CD14-positive monocyte (primary cell): Measurements from ENCODE around the gene SNRNP27. TPM values are rescaled to one million over a fixed set of nuclear protein-coding genes. Genes with fewer than 3 reads are reported as not detected.
A peak's percentile ranks its signal among the peaks of the same experiment; 100 is the strongest.

Source experiments
- DNase-seq, 3 donors: peaks; one replicate each; pipeline ENCODE4 v3.0.0-alpha.2; 2011 to 2022
- H2AFZ ChIP-seq: 2 replicates; pipeline ENCODE4 v1.6.0; 2012; ENCODE audit warnings: mild to moderate bottlenecking, low read depth, low read length, inconsistent platforms; ENCODE audit not compliant: insufficient read depth, poor library complexity, severe bottlenecking
- H3K27ac ChIP-seq, 2 donors: 1 replicate in 1 of 2; 2 replicates in 1 of 2; pipeline ENCODE4 v1.5.1; 2012 to 2013; ENCODE audit warnings: low read length in 2 of 2, control low read depth in 1 of 2, inconsistent platforms in 1 of 2, low read depth in 1 of 2, mild to moderate bottlenecking in 1 of 2
- H3K27me3 ChIP-seq, 2 donors: one replicate each; pipeline versions ENCODE4 v1.6.0 to v1.6.1; 2011 to 2013; ENCODE audit warnings: low read length in 2 of 2; ENCODE audit not compliant: control insufficient read depth in 2 of 2, insufficient read depth in 2 of 2
- H3K36me3 ChIP-seq, 2 donors: replicated peaks in 1 of 2; 1 replicate in 1 of 2; 2 replicates in 1 of 2; pipeline versions ENCODE4 v1.5.1 to v1.6.1; 2012 to 2013; ENCODE audit warnings: low read length in 2 of 2, control low read depth in 1 of 2, inconsistent platforms in 1 of 2, mild to moderate bottlenecking in 1 of 2; ENCODE audit not compliant: insufficient read depth in 2 of 2, control insufficient read depth in 1 of 2
- H3K4me1 ChIP-seq, 2 donors: 1 replicate in 1 of 2; 2 replicates in 1 of 2; pipeline versions ENCODE4 v1.5.1 to v1.6.1; 2012 to 2013; ENCODE audit warnings: low read length in 2 of 2, control low read depth in 1 of 2, inconsistent platforms in 1 of 2, mild to moderate bottlenecking in 1 of 2, moderate library complexity in 1 of 2; ENCODE audit not compliant: insufficient read depth in 2 of 2, control insufficient read depth in 1 of 2
- H3K4me2 ChIP-seq: replicated peaks from 2 replicates; pipeline ENCODE3; 2012; ENCODE audit warnings: low read length, moderate library complexity, mild to moderate bottlenecking; ENCODE audit not compliant: poor library complexity, severe bottlenecking; ENCODE audit errors: extremely low read depth
- H3K4me3 ChIP-seq, 3 experiments: fragments of 200-600 bp in 1 of 3; sonication (generic) in 1 of 3; replicated peaks in 1 of 3; 1 replicate in 2 of 3; 2 replicates in 1 of 3; pipeline ENCODE4 v1.5.1; 2011 to 2013; ENCODE audit warnings: low read length in 3 of 3, mild to moderate bottlenecking in 3 of 3, control low read depth in 2 of 3, low read depth in 2 of 3, inconsistent platforms in 1 of 3, moderate library complexity in 1 of 3
- H3K79me2 ChIP-seq: 2 replicates; pipeline ENCODE4 v1.6.0; 2012; ENCODE audit warnings: mild to moderate bottlenecking, control low read depth, inconsistent platforms, low read length, moderate library complexity; ENCODE audit not compliant: insufficient read depth
- H3K9ac ChIP-seq: 2 replicates; pipeline ENCODE4 v1.6.0; 2017; ENCODE audit warnings: low read length, mild to moderate bottlenecking; ENCODE audit not compliant: insufficient read depth, poor library complexity, severe bottlenecking
- H3K9me3 ChIP-seq, 2 donors: replicated peaks in 1 of 2; 1 replicate in 1 of 2; 2 replicates in 1 of 2; pipeline versions ENCODE4 v1.5.1 to v1.6.1; 2012 to 2013; ENCODE audit warnings: low read length in 2 of 2, control low read depth in 1 of 2; ENCODE audit not compliant: control insufficient read depth in 1 of 2, insufficient read depth in 1 of 2
- H4K20me1 ChIP-seq: 2 replicates; pipeline ENCODE4 v1.6.0; 2012; ENCODE audit warnings: mild to moderate bottlenecking, low read length, control low read depth, moderate library complexity; ENCODE audit not compliant: insufficient read depth
- H3K27ac Mint-ChIP-seq, 7 donors: one replicate each; pipeline ENCODE4 v1.8.0; 2020; ENCODE audit warnings: mild to moderate bottlenecking in 7 of 7, mixed read lengths in 7 of 7, moderate library complexity in 6 of 7, inconsistent platforms in 2 of 7
- H3K27me3 Mint-ChIP-seq, 3 donors: one replicate each; pipeline ENCODE4 v1.8.0; 2021 to 2022; ENCODE audit warnings: low read depth in 3 of 3, mild to moderate bottlenecking in 3 of 3, mixed read lengths in 3 of 3, moderate library complexity in 3 of 3, inconsistent platforms in 1 of 3
- H3K36me3 Mint-ChIP-seq, 2 donors: one replicate each; pipeline ENCODE4 v1.8.0; 2020; ENCODE audit warnings: mixed read lengths in 2 of 2, inconsistent platforms in 1 of 2, mild to moderate bottlenecking in 1 of 2
- H3K4me1 Mint-ChIP-seq: one replicate; pipeline ENCODE4 v1.8.0; 2020; ENCODE audit warnings: mild to moderate bottlenecking, mixed read lengths
- H3K4me3 Mint-ChIP-seq, 2 donors: one replicate each; pipeline ENCODE4 v1.8.0; 2020; ENCODE audit warnings: mild to moderate bottlenecking in 2 of 2, mixed read lengths in 2 of 2, moderate library complexity in 1 of 2
- H3K9me3 Mint-ChIP-seq, 7 donors: one replicate each; pipeline ENCODE4 v1.8.0; 2020 to 2022; ENCODE audit warnings: mixed read lengths in 7 of 7, mild to moderate bottlenecking in 6 of 7, moderate library complexity in 6 of 7, inconsistent platforms in 2 of 7
- CTCF ChIP-seq: fragments of 200-600 bp; IDR thresholded peaks from one replicate; pipeline ENCODE4 v1.8.0; 2022; ENCODE audit warnings: antibody characterized with exemption, mild to moderate bottlenecking
- WGBS: methylation state at CpG from one replicate; pipeline ENCODE4 v1.1.5; 2013; ENCODE audit warnings: missing lambda C conversion rate; ENCODE audit not compliant: insufficient coverage; 5-methylcytosine and 5-hydroxymethylcytosine counted together
- intact Hi-C, 2 donors: fragments of 100-400 bp; cut with micrococcal nuclease; formaldehyde crosslinking; loops; one replicate each; pipeline versions ENCODE4 v1.15.0 to v1.15.1; 2023
- polyA plus RNA-seq, 3 donors: library from polyadenylated mRNA; depleted of rRNA in 1 of 3; unstranded in 2 of 3; stranded (reverse) in 1 of 3; fragments of 300-500 nt in 2 of 3; fragments of >200 nt in 1 of 3; fragmentation: Illumina TruSeq in 2 of 3; gene quantifications; 1 replicate in 2 of 3; 2 replicates in 1 of 3; pipeline ENCODE4 v1.2.3, GENCODE V29; 2012 to 2021

The SNRNP27 gene
- polyA plus RNA-seq, 3 donors, result 15.6 to 54.8 (median 47.4) TPM

GRCh38 chr2:69940691-69941090, 46.9 kb downstream of the SNRNP27 start:
- Histone ChIP-seq H3K4me2 (no peak overlapping the region), H3K4me1 (peaks cover 35 to 44% of the 10 kb centered on the region in 2 donors), H3K4me3 (no peak overlapping the region), H3K36me3 (peaks cover 75 to 78% of the 10 kb centered on the region in 2 donors), H3K27ac (no peak overlapping the region), H3K9me3 (no peaks in the 10 kb centered on the region), H2AFZ (no peak overlapping the region), H3K9ac (no peak overlapping the region), H4K20me1 (peaks cover 49% of the 10 kb centered on the region), H3K79me2 (peaks cover 48% of the 10 kb centered on the region), H3K27me3 (no peaks in the 10 kb centered on the region)
- Mint-ChIP-seq H3K36me3 (peaks cover 86 to 88% of the 10 kb centered on the region in 2 donors), H3K4me3 (no peak overlapping the region), H3K27ac (peak overlapping the region in 2 of 7 donors; percentile 46 to 63), H3K4me1 (peaks cover 50% of the 10 kb centered on the region), H3K27me3 (no peaks in the 10 kb centered on the region), H3K9me3 (peaks cover 0 to 2% (median 0%) of the 10 kb centered on the region in 7 donors)
- no peak for TF ChIP-seq CTCF
- intact Hi-C loops, result no loop called here
- DNase-seq, result no peak
- WGBS, result 100% methylated on average over 1 of the region's 8 CpGs

- Histone ChIP-seq H3K9me3 (no peaks in the 10 kb centered on the region), H3K79me2 (peaks cover 30% of the 10 kb centered on the region), H3K27ac (peak overlapping the region; percentile 48 to 92), H3K4me1 (peaks cover 55% of the 10 kb centered on the region in 2 donors), H3K36me3 (peaks cover 51 to 53% of the 10 kb centered on the region in 2 donors), H2AFZ (no peak overlapping the region), H4K20me1 (peaks cover 25% of the 10 kb centered on the region), H3K27me3 (no peaks in the 10 kb centered on the region), H3K4me3 (peak overlapping the region in 1 of 3 experiments; percentile 9), H3K4me2 (peak overlapping the region; percentile 3), H3K9ac (no peak overlapping the region)
- TF ChIP-seq CTCF, result no peak
- Mint-ChIP-seq H3K27me3 (no peaks in the 10 kb centered on the region), H3K36me3 (peaks cover 61 to 63% of the 10 kb centered on the region in 2 donors), H3K27ac (peak overlapping the region; percentile 94 to 98 (median 97)), H3K4me1 (peaks cover 60% of the 10 kb centered on the region), H3K9me3 (peaks cover 0 to 2% (median 0%) of the 10 kb centered on the region in 7 donors), H3K4me3 (peak overlapping the region in 1 of 2 donors; percentile 20)
- intact Hi-C loops, result no loop called here
- no peak for DNase-seq
- WGBS, result 74% methylated on average over 6 of the region's 11 CpGs
Observed at GRCh38 chr2:69943000-69943842, 49.5 kb downstream of the SNRNP27 start.
